SK-N-MC (cell line): Measurements from ENCODE around the gene DEF6.

ENCODE experiments used
- DNase-seq: peaks from one replicate; pipeline ENCODE4 v3.0.0-alpha.2; 2011; ENCODE audit warnings: low read depth, low spot score
- H3K27ac ChIP-seq: fragments of 200-600 bp; sonication (generic); 2 replicates; pipeline ENCODE4 v1.5.1; 2016; ENCODE audit warnings: mixed run types
- H3K36me3 ChIP-seq: fragments of 200-600 bp; sonication (generic); 2 replicates; pipeline ENCODE4 v1.6.1; 2017; ENCODE audit warnings: antibody characterized with exemption, low read length, mixed read lengths; ENCODE audit not compliant: insufficient read depth
- H3K4me3 ChIP-seq: fragments of 200-600 bp; sonication (generic); 2 replicates; pipeline ENCODE4 v1.5.1; 2016
- H3K9ac ChIP-seq: fragments of 200-600 bp; sonication (generic); 2 replicates; pipeline ENCODE4 v1.8.0; 2017; ENCODE audit warnings: mixed run types, mixed read lengths; ENCODE audit not compliant: insufficient read length
- H3K9me3 ChIP-seq: fragments of 200-600 bp; sonication (generic); 2 replicates; pipeline ENCODE4 v1.6.1; 2017; ENCODE audit warnings: low read depth, mild to moderate bottlenecking, antibody characterized with exemption, low read length, moderate library complexity, mixed read lengths
- EZH2 ChIP-seq: fragments of 200-600 bp; sonication (generic); IDR thresholded peaks from one replicate; pipeline ENCODE4 v1.6.1; 2017; ENCODE audit warnings: antibody characterized with exemption
- FOXP2 ChIP-seq: optimal IDR thresholded peaks from 2 replicates; pipeline ENCODE3; 2011; ENCODE audit warnings: mild to moderate bottlenecking, moderate library complexity; ENCODE audit not compliant: insufficient read depth; ENCODE audit errors: extremely low read length, control extremely low read depth
- POLR2AphosphoS5 ChIP-seq: IDR thresholded peaks from 2 replicates; pipeline ENCODE4 v1.6.1; 2012; ENCODE audit warnings: mild to moderate bottlenecking, low read depth, low read length, borderline replicate concordance

Gene DEF6

DNA sequence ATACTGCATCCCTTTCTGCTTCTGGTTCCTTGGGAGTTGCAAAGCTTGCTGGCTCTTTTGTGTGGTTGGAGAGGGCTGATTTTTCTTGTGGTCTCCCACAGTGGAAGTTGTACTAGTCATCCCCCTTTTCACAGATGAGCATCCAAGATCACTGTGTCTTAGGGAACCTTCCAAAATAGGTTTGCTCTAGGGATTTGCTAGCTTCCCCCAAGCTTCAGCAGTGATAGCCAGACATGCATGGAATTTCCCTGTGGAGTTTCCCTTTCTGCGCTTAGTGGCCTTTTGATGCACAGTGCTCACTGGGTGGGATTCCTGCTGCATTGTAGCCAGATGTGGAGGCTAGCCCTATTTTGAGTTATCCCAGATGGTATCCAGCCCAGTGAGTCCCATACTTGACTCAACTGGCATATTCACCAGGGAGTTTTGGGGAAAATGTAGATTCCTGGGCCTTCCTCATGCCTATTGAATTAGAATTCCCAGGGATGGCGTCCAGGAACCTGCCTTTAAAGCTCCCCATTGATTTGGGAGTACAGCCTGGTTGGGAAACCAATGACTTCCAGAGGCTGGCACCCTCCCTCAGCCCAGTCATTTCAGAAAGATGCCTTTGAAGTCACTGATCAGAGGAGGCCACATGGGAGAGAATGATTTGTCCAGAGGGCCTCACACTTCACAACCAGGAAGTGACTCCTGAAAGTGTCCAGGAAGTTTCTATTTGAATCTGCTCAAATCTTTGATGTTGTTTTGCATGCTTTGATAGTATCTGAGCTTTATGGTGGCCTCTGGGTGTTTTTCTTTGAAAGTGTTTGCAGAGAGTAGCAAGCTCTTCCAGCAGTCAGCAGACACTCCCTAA, 70.6 kb downstream of the DEF6 start:
- Histone ChIP-seq H3K9ac (no peak overlapping the region), H3K9me3 (no peaks in the 10 kb centered on the region), H3K27ac (no peak overlapping the region), H3K4me3 (no peak overlapping the region), H3K36me3 (no peaks in the 10 kb centered on the region)
- no peak for DNase-seq
- TF ChIP-seq FOXP2 = no peak
- no peak for TF ChIP-seq POLR2AphosphoS5
- TF ChIP-seq EZH2 = no peak

- Histone ChIP-seq H3K9ac (no peak overlapping the region), H3K27ac (no peak overlapping the region), H3K9me3 (no peaks in the 10 kb centered on the region), H3K36me3 (no peaks in the 10 kb centered on the region), H3K4me3 (no peak overlapping the region)
- TF ChIP-seq EZH2 (no peak), POLR2AphosphoS5 (no peak), FOXP2 (no peak)
- no peak for DNase-seq
Measured at GRCh38 chr6:35370124-35370741, 72.6 kb downstream of the DEF6 start.

DNA sequence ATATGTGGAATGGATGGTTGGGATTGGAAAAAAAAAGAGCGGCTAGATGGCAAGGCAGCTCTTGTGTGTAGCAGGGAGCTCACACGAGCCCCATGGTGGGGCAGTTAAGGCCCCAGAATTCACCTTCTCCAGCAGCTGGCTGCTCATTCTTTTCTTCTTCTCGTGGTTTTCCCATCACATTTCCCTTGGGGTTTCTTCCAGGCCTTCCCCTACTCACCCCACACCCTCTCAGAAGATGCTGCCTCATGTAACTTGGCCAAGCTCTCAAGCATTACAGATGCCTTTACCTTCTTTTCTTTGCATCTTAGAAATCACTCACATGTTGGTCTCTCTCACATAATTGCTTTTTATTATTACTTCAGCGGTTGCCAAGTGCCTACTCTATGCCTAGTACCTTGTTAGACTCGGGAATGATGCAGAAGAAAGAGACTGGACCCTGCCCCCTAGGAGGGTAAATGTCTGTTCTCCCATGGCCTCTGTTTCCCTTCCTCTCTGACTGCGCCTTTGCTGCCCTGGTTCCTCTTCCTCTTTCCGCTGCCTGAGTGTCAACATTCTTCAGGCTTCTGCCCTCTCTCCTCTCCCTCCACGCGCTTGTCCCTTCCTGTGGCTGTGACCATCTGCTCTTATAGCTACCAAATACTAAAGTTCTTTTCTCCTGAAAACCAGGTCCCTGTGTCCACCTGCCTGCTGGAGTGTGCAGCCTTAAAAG, 73.3 kb downstream of the DEF6 start:
- Histone ChIP-seq H3K36me3 (no peaks in the 10 kb centered on the region), H3K4me3 (no peak overlapping the region), H3K9ac (no peak overlapping the region), H3K9me3 (no peaks in the 10 kb centered on the region), H3K27ac (no peak overlapping the region)
- no peak for TF ChIP-seq FOXP2
- no peak for DNase-seq
